GDM1 (cell line): Measurements from ENCODE around the gene HRAS.
"Not testable (repeated sequence)": the region's sequence is repeated elsewhere in the genome, so short reads cannot be mapped to it uniquely, and the experiment has no call there.

Experiments
- DNase-seq: peaks from one replicate; lab custom pipeline; 2025; lab: John Stamatoyannopoulos, UW

HRAS gene

GRCh38 chr11:532986-533585, 2.3 kb downstream of the HRAS start:
- no peak for DNase-seq

GRCh38 chr11:532527-532985, 2.8 kb downstream of the HRAS start:
- DNase-seq = no peak

- no peak for DNase-seq
Observed at GRCh38 chr11:531919-532526, 3.4 kb downstream of the HRAS start.

GRCh38 chr11:530960-531831, 4.2 kb downstream of the HRAS start:
- DNase-seq = no peak

GRCh38 chr11:529728-530411, 5.5 kb downstream of the HRAS start:
- DNase-seq = no peak

GRCh38 chr11:528815-529727, 6.3 kb downstream of the HRAS start:
- DNase-seq = no peak

GRCh38 chr11:528166-528814, 7.1 kb downstream of the HRAS start:
- DNase-seq = no peak

GRCh38 chr11:526192-526591, 9.2 kb downstream of the HRAS start:
- no peak for DNase-seq

GRCh38 chr11:521177-521688, 14.1 kb downstream of the HRAS start:
- DNase-seq = no peak

- DNase-seq = no peak
Observed at GRCh38 chr11:520428-521176, 14.8 kb downstream of the HRAS start.

- DNase-seq = no peak
Observed at GRCh38 chr11:518463-519202, 16.7 kb downstream of the HRAS start.

- DNase-seq = not testable (repeated sequence)
Observed at GRCh38 chr11:516918-517685, 18.3 kb downstream of the HRAS start.

- no peak for DNase-seq
Observed at GRCh38 chr11:516400-516799, 19.0 kb downstream of the HRAS start.

GRCh38 chr11:515131-515530, 20.2 kb downstream of the HRAS start:
- DNase-seq = no peak

- no peak for DNase-seq
Observed at GRCh38 chr11:514606-515005, 20.8 kb downstream of the HRAS start.

GRCh38 chr11:512761-513595, 22.4 kb downstream of the HRAS start:
- no peak for DNase-seq

GRCh38 chr11:508956-509355, 26.4 kb downstream of the HRAS start:
- DNase-seq = no peak
